ENCODE measurements around the gene FGF1.

Gene FGF1

GRCh38 chr5:142685418-142686209, at the start of gene FGF1:
Gene FGF1 (minus strand): TSS chr5:142686090. CDS start chr5:142614127, 71,963 bp downstream.
- CTCF ChIA-PET: interaction anchor here (1.4 to 2.5 kb wide), 3 partner anchors 13 to 30 kb away, joined by 6 to 9 read pairs (median 9); no protein-coding TSS in a partner anchor
- H3K27ac Mint-ChIP-seq: no peak within 1 kb of the TSS
- H3K9me3 Mint-ChIP-seq: no peaks in the 10 kb centered on the region
- H3K4me3 Mint-ChIP-seq: no peak within 1 kb of the TSS
- H3K4me1 Mint-ChIP-seq: no peaks in the 10 kb centered on the region
- no peaks in the 10 kb centered on the region for H3K36me3 Mint-ChIP-seq
- H3K27me3 Mint-ChIP-seq: peaks cover 4% of the 10 kb centered on the region
- DNase-seq: no peak

- DNase-seq: no peak
- Mint-ChIP-seq H3K4me3 (no peak overlapping the region), H3K36me3 (no peaks in the 10 kb centered on the region), H3K9me3 (no peaks in the 10 kb centered on the region), H3K27ac (no peak overlapping the region), H3K27me3 (peaks cover 24% of the 10 kb centered on the region), H3K4me1 (no peaks in the 10 kb centered on the region)
- CTCF ChIA-PET: interaction anchor here (1.7 kb wide), 1 partner anchor 10 kb away, joined by 5 read pairs; no protein-coding TSS in a partner anchor
These were observed 41.8 kb upstream of the FGF1 start for GRCh38 chr5:142727735-142728047.

GRCh38 chr5:142726188-142726731, 40.4 kb upstream of the FGF1 start:
- no peak for DNase-seq
- no peaks in the 10 kb centered on the region for H3K9me3 Mint-ChIP-seq
- H3K27ac Mint-ChIP-seq: no peak overlapping the region
- CTCF ChIA-PET: no interaction called here
- H3K4me3 Mint-ChIP-seq: no peak overlapping the region
- H3K4me1 Mint-ChIP-seq: no peaks in the 10 kb centered on the region
- peaks cover 19% of the 10 kb centered on the region for H3K27me3 Mint-ChIP-seq
- H3K36me3 Mint-ChIP-seq: no peaks in the 10 kb centered on the region

DNA sequence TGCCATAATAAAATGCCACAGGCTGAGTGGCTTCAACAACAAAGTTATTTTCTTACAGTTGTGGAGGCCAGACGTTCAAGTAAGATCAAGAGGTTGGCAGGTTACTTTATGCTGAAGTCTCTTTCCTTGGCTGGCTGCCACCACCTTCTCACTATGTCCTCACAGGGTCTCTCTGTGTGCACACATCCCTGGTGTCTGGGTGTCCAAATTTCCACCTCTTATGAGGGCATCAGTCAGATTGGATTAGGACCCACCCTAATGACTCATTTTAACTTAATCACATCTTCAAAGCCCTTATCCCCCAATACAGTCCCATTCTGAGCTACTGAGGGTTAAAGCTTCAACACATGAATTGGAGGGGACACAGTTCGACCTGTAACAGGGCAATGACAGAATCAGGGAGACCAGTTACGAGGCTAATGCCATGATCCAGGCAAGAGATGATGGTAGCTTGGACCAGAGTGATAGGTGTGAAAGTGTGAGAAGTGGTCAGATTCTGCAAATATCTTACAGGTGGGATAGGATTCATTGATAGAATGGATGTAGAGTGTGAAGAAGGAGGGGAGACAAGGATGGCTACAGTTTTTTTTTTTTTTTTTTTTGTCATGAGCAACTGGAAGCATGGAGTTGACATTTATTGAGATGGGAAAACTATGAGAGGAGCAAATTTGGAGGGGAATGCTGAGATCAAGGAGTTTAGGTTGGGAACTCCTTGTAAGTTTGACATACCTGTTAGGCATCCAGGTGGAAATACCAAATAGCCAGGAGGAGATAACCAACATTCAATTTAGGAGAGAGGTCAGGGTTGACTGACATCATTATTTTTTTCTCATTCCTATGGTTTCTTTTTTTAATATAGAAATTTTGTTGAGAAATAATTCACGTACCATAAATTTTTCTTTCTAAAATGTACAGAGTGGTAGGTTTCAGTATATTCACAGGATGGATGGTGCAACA, 39.6 kb upstream of the FGF1 start:
- Mint-ChIP-seq H3K27me3 (peaks cover 19% of the 10 kb centered on the region), H3K9me3 (no peaks in the 10 kb centered on the region), H3K4me3 (no peak overlapping the region), H3K27ac (no peak overlapping the region), H3K36me3 (no peaks in the 10 kb centered on the region), H3K4me1 (no peaks in the 10 kb centered on the region)
- CTCF ChIA-PET: interaction anchor here (0.6 to 5.8 kb wide), 4 partner anchors 9 to 164 kb away, joined by 3 to 23 read pairs (median 4); no protein-coding TSS in a partner anchor
- DNase-seq: no peak

- Mint-ChIP-seq H3K36me3 (no peaks in the 10 kb centered on the region), H3K27me3 (peaks cover 19% of the 10 kb centered on the region), H3K4me1 (no peaks in the 10 kb centered on the region), H3K27ac (no peak overlapping the region), H3K4me3 (no peak overlapping the region), H3K9me3 (no peaks in the 10 kb centered on the region)
- CTCF ChIA-PET: interaction anchor here (0.6 to 5.8 kb wide), 5 partner anchors 9 to 165 kb away, joined by 3 to 23 read pairs (median 3); no protein-coding TSS in a partner anchor
- no peak for DNase-seq
These were observed 38.9 kb upstream of the FGF1 start for GRCh38 chr5:142724821-142725220.

DNA sequence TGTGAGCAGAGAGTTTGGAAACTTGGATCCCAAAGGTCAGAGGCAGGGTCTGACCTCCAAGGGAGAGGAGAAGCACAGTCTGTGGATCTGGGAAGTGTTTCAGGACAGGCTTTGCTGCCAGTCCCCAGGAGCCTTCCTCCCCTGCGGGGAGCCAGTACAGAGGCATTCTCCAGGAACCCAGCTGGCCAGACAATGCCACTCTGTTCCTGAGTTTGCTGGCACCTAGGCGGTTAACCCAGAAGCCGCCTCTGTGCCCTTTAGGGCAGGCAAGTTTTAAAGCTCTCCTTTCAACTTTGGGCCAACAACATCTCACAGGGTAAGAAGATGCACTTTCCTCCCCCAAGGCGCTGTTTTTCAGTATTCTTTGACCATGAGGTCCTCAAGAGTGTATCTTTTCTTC, 37.0 kb upstream of the FGF1 start:
- H3K4me1 Mint-ChIP-seq: no peaks in the 10 kb centered on the region
- H3K4me3 Mint-ChIP-seq: no peak overlapping the region
- H3K9me3 Mint-ChIP-seq: no peaks in the 10 kb centered on the region
- H3K36me3 Mint-ChIP-seq: no peaks in the 10 kb centered on the region
- CTCF ChIA-PET: interaction anchor here (0.6 to 5.8 kb wide), 8 partner anchors 9 to 166 kb away, joined by 3 to 23 read pairs (median 6); no protein-coding TSS in a partner anchor
- DNase-seq: no peak
- H3K27me3 Mint-ChIP-seq: peaks cover 24% of the 10 kb centered on the region
- no peak overlapping the region for H3K27ac Mint-ChIP-seq

DNA sequence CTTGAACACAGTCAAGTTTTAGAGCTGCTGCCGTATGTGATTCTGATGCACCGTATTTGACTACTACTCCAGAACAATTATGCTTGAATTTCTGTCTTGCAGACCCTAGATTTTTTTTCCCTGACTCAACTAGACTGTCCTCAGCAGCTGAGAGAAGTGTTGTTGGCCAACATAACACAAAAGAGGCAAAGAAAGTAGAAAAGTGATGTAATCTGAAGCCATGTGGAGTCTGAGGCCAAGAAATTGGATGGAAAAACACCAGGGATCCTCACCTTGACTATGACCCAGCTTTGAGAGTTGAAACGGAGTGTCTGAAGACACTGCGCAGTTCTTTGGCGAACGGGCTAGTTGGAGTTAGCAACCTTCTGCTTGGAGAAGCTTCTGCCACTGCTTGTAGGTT, 36.3 kb upstream of the FGF1 start:
- no peak overlapping the region for H3K27ac Mint-ChIP-seq
- peaks cover 24% of the 10 kb centered on the region for H3K27me3 Mint-ChIP-seq
- H3K9me3 Mint-ChIP-seq: no peaks in the 10 kb centered on the region
- no peaks in the 10 kb centered on the region for H3K36me3 Mint-ChIP-seq
- no peaks in the 10 kb centered on the region for H3K4me1 Mint-ChIP-seq
- CTCF ChIA-PET: interaction anchor here (0.7 to 5.8 kb wide), 9 partner anchors 9 to 167 kb away, joined by 3 to 23 read pairs (median 6); no protein-coding TSS in a partner anchor
- H3K4me3 Mint-ChIP-seq: no peak overlapping the region
- DNase-seq: no peak

DNA sequence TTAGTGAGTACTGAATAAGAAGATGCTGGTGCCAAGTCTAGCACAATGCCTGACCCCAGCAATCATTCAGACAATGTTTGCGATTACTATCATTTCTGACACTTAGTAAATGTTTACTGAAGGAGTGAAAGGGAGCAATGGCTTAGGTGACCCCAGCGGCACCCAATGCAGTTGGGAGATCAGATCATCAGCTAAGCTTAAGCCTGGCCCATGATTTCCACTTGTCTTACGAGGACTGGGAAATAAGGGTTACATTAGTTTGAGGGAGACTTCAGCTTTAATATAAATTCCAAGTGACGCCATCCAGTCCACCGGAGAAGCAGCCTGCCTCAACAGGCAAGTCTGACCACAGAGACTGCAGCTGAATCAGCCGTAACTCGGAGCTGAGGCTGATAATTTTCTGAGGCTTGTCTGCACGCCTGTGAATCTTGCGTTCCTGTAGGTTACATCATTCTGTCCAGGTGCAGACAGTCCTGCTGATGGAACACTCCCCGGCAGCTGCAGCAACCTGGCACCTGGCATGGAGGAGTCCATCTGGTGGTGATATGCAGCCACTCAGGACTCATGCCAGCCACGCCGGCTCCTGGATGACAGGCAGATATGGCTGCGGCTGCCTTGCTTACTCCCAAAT, 34.9 kb upstream of the FGF1 start:
- no peaks in the 10 kb centered on the region for H3K4me1 Mint-ChIP-seq
- no peak overlapping the region for H3K4me3 Mint-ChIP-seq
- H3K27ac Mint-ChIP-seq: no peak overlapping the region
- CTCF ChIA-PET: interaction anchor here (0.7 to 8.5 kb wide), 5 partner anchors 27 to 195 kb away, joined by 4 to 153 read pairs (median 16); no protein-coding TSS in a partner anchor
- no peaks in the 10 kb centered on the region for H3K9me3 Mint-ChIP-seq
- H3K27me3 Mint-ChIP-seq: peaks cover 28% of the 10 kb centered on the region
- no peaks in the 10 kb centered on the region for H3K36me3 Mint-ChIP-seq
- DNase-seq: no peak

DNA sequence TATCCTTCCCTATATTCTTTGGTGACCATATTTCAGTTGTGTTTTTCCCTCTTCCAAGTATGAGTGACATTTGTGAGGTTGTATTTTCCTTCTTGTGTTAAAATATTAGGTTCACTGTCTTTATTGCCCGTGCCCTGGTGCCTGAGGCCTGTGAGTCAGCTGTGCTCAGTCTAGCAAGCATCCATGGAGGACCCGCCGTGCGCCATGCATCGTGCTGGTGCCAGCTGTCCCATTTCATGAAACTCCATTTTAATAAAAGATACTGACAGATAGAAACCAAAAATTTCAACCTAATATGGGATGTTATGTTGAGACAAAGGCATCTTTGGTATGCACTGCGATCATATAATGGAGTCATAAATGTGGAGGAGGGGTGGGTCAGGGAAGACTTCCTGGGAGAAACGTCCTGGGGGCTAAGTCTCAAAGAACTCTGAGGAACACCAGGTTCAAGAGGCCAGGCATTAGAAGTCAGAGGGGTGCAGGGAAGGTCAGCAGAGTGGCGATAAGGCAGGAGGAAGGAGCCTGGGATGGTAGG, 34.0 kb upstream of the FGF1 start:
- Mint-ChIP-seq H3K27ac (no peak overlapping the region), H3K4me3 (no peak overlapping the region), H3K27me3 (peaks cover 28% of the 10 kb centered on the region), H3K4me1 (no peaks in the 10 kb centered on the region), H3K9me3 (no peaks in the 10 kb centered on the region), H3K36me3 (no peaks in the 10 kb centered on the region)
- CTCF ChIA-PET: interaction anchor here (2.7 to 8.5 kb wide), 5 partner anchors 28 to 168 kb away, joined by 23 to 217 read pairs (median 34); no protein-coding TSS in a partner anchor
- no peak for DNase-seq

- H3K27me3 Mint-ChIP-seq: peaks cover 34% of the 10 kb centered on the region
- no peak for DNase-seq
- H3K9me3 Mint-ChIP-seq: no peaks in the 10 kb centered on the region
- no peaks in the 10 kb centered on the region for H3K36me3 Mint-ChIP-seq
- H3K4me3 Mint-ChIP-seq: no peak overlapping the region
- H3K4me1 Mint-ChIP-seq: peaks cover 6% of the 10 kb centered on the region
- no peak overlapping the region for H3K27ac Mint-ChIP-seq
- CTCF ChIA-PET: interaction anchor here (0.7 to 8.5 kb wide), 22 partner anchors 11 to 431 kb away, joined by 3 to 217 read pairs (median 5); no protein-coding TSS in a partner anchor
These were observed 31.8 kb upstream of the FGF1 start for GRCh38 chr5:142717582-142718215.

DNA sequence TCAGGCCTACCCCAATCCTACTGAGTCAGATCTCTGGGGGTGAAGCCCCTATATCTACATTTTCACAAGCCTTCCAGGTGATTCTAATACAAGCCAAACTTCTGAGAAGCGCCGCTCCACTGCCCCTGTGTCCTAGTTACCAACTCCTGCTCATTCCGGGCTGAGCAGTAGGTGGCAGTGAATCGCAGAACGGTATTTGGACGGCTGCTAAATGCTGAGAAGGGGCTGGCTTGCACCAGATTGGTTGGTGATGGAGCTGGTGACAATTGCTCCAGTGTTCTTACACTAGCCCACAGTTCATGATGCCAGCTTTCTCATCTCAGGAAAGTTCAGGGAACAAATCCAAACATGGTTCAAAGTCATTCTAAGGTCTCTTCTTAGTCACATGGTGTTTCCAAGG, 31.1 kb upstream of the FGF1 start:
- Mint-ChIP-seq H3K27ac (no peak overlapping the region), H3K36me3 (no peaks in the 10 kb centered on the region), H3K4me1 (peaks cover 6% of the 10 kb centered on the region), H3K4me3 (no peak overlapping the region), H3K9me3 (no peaks in the 10 kb centered on the region), H3K27me3 (peaks cover 34% of the 10 kb centered on the region)
- peak; percentile 46 for DNase-seq
- CTCF ChIA-PET: interaction anchor here (0.7 to 8.5 kb wide), 25 partner anchors 10 to 432 kb away, joined by 3 to 217 read pairs (median 5); no protein-coding TSS in a partner anchor

DNA sequence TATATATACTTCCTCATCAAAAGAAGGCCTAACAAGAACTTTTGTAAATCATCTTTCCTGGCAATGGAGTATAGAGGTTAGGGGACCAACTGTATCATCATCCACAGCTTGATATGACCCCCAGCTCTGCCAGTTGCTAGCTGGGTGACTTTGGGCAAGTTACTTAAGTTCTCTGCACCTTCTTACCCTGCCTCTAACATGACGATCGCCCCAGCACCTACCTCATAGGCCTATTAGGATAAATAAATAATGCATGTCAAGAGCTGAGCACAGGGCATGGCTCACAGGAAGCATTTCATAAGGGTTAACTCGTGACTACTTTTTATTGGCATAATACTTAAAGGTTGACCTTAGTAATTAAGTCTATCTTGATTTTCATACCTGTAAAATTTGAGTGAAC, 29.4 kb upstream of the FGF1 start:
- peaks cover 37% of the 10 kb centered on the region for H3K27me3 Mint-ChIP-seq
- CTCF ChIA-PET: interaction anchor here (0.8 to 8.5 kb wide), 6 partner anchors 21 to 173 kb away, joined by 3 to 217 read pairs (median 25); no protein-coding TSS in a partner anchor
- no peak for DNase-seq
- H3K9me3 Mint-ChIP-seq: peaks cover 3% of the 10 kb centered on the region
- peaks cover 6% of the 10 kb centered on the region for H3K4me1 Mint-ChIP-seq
- no peak overlapping the region for H3K4me3 Mint-ChIP-seq
- no peak overlapping the region for H3K27ac Mint-ChIP-seq
- H3K36me3 Mint-ChIP-seq: no peaks in the 10 kb centered on the region
